MM.1S (cell line): Measurements from ENCODE around the gene PXMP4.

ENCODE experiments used
- DNase-seq: peaks from one replicate; pipeline ENCODE4 v3.0.0-alpha.2; 2015
- H2AFZ ChIP-seq: fragments of 300-600 bp; sonication (generic); 2 replicates; pipeline ENCODE4 v1.6.0; 2016; ENCODE audit warnings: antibody characterized with exemption, low read length
- H3F3A ChIP-seq: fragments of 300-600 bp; sonication (generic); 2 replicates; pipeline ENCODE4 v1.6.1; 2016; ENCODE audit warnings: mild to moderate bottlenecking, antibody characterized with exemption, low read length, moderate library complexity, mixed read lengths; ENCODE audit not compliant: insufficient read depth
- H3K27ac ChIP-seq: fragments of 300-600 bp; sonication (generic); 2 replicates; pipeline ENCODE4 v1.5.1; 2016; ENCODE audit warnings: mild to moderate bottlenecking, low read length
- H3K27me3 ChIP-seq: fragments of 300-600 bp; sonication (generic); replicated peaks from 2 replicates; pipeline ENCODE4 v1.6.0; 2016; ENCODE audit warnings: low read length; ENCODE audit not compliant: insufficient read depth
- H3K36me3 ChIP-seq: fragments of 300-600 bp; sonication (generic); replicated peaks from 2 replicates; pipeline ENCODE4 v1.6.1; 2016; ENCODE audit warnings: mild to moderate bottlenecking, low read length, mixed read lengths; ENCODE audit not compliant: insufficient read depth
- H3K4me1 ChIP-seq: fragments of 300-600 bp; sonication (generic); 2 replicates; pipeline ENCODE4 v1.6.1; 2016; ENCODE audit warnings: low read length, mixed read lengths
- H3K4me2 ChIP-seq: fragments of 300-600 bp; sonication (generic); 2 replicates; pipeline ENCODE4 v1.6.0; 2016; ENCODE audit warnings: low read depth, low read length
- H3K4me3 ChIP-seq: fragments of 300-600 bp; sonication (generic); 2 replicates; pipeline ENCODE4 v1.5.1; 2016; ENCODE audit warnings: low read length, mixed read lengths
- H3K79me2 ChIP-seq: fragments of 300-600 bp; sonication (generic); 2 replicates; pipeline ENCODE4 v1.6.1; 2016; ENCODE audit warnings: mixed run types, low read length, mixed read lengths
- H3K9ac ChIP-seq: fragments of 300-600 bp; sonication (generic); 2 replicates; pipeline ENCODE4 v1.6.1; 2016; ENCODE audit warnings: low read length, mixed read lengths
- H3K9me2 ChIP-seq: fragments of 300-600 bp; sonication (generic); replicated peaks from 2 replicates; pipeline ENCODE4 v1.6.1; 2016; ENCODE audit warnings: mild to moderate bottlenecking, low read length, mixed read lengths; ENCODE audit not compliant: insufficient read depth
- H3K9me3 ChIP-seq: fragments of 300-600 bp; sonication (generic); replicated peaks from 2 replicates; pipeline ENCODE4 v1.6.1; 2016; ENCODE audit warnings: mild to moderate bottlenecking, low read length, mixed read lengths; ENCODE audit not compliant: insufficient read depth
- H4K20me1 ChIP-seq: fragments of 300-600 bp; sonication (generic); 2 replicates; pipeline ENCODE4 v1.6.1; 2016; ENCODE audit warnings: mild to moderate bottlenecking, low read length, moderate library complexity, mixed read lengths; ENCODE audit not compliant: insufficient read depth
- CTCF ChIP-seq: fragments of 300-600 bp; sonication (generic); IDR thresholded peaks from 2 replicates; pipeline ENCODE4 v1.5.1; 2016; ENCODE audit warnings: antibody characterized with exemption, low read length, mixed read lengths
- EZH2 ChIP-seq: fragments of 300-600 bp; sonication (generic); optimal IDR thresholded peaks from 2 replicates; pipeline ENCODE3; 2017; ENCODE audit warnings: low read depth, mild to moderate bottlenecking, antibody characterized with exemption, low read length, mixed read lengths
- EZH2phosphoT487 ChIP-seq: fragments of 300-600 bp; sonication (generic); IDR thresholded peaks from 2 replicates; pipeline ENCODE4 v1.6.1; 2018; ENCODE audit warnings: antibody characterized with exemption, low read length

PXMP4 gene

GRCh38 chr20:33655164-33655563 lies 64.9 kb downstream of the PXMP4 start:
- no peaks in the 10 kb centered on the region; the same call in 1 of the 2 replicates for H3F3A ChIP-seq
- no peak overlapping the region for H3K27ac ChIP-seq
- no peaks in the 10 kb centered on the region for H3K9me3 ChIP-seq
- H2AFZ ChIP-seq = no peak overlapping the region
- no peak overlapping the region for H3K4me3 ChIP-seq
- no peak overlapping the region for H3K4me2 ChIP-seq
- peaks cover 3% of the 10 kb centered on the region; the same call in 1 of the 2 replicates for H3K4me1 ChIP-seq
- H3K27me3 ChIP-seq = no peaks in the 10 kb centered on the region
- no peaks in the 10 kb centered on the region for H3K79me2 ChIP-seq
- no peak for DNase-seq
- H3K36me3 ChIP-seq = no peaks in the 10 kb centered on the region
- H3K9me2 ChIP-seq = no peaks in the 10 kb centered on the region
- no peak overlapping the region for H3K9ac ChIP-seq
- no peaks in the 10 kb centered on the region for H4K20me1 ChIP-seq
- TF ChIP-seq EZH2phosphoT487 (no peak), CTCF (no peak), EZH2 (no peak)

GRCh38 chr20:33654680-33655161 lies 65.4 kb downstream of the PXMP4 start:
- no peak overlapping the region for H2AFZ ChIP-seq
- no peak for DNase-seq
- H3K9me2 ChIP-seq = no peaks in the 10 kb centered on the region
- no peaks in the 10 kb centered on the region for H3K27me3 ChIP-seq
- H4K20me1 ChIP-seq = no peaks in the 10 kb centered on the region
- TF ChIP-seq CTCF (no peak), EZH2phosphoT487 (no peak), EZH2 (no peak)
- no peak overlapping the region for H3K9ac ChIP-seq
- no peak overlapping the region for H3K4me2 ChIP-seq
- no peaks in the 10 kb centered on the region; the same call in 1 of the 2 replicates for H3F3A ChIP-seq
- H3K79me2 ChIP-seq = no peaks in the 10 kb centered on the region
- no peaks in the 10 kb centered on the region for H3K36me3 ChIP-seq
- H3K4me3 ChIP-seq = no peak overlapping the region
- no peaks in the 10 kb centered on the region for H3K9me3 ChIP-seq
- H3K4me1 ChIP-seq = peaks cover 3% of the 10 kb centered on the region; the same call in 1 of the 2 replicates
- no peak overlapping the region for H3K27ac ChIP-seq

- H3K79me2 ChIP-seq = no peaks in the 10 kb centered on the region
- no peak for TF ChIP-seq EZH2
- no peak for TF ChIP-seq CTCF
- no peak for TF ChIP-seq EZH2phosphoT487
- no peaks in the 10 kb centered on the region for H4K20me1 ChIP-seq
- H3K9ac ChIP-seq = no peak overlapping the region
- no peaks in the 10 kb centered on the region for H3K9me2 ChIP-seq
- H3K4me3 ChIP-seq = no peak overlapping the region
- no peaks in the 10 kb centered on the region for H3K9me3 ChIP-seq
- DNase-seq = no peak
- no peaks in the 10 kb centered on the region for H3K27me3 ChIP-seq
- H3K4me1 ChIP-seq = peaks cover 4% of the 10 kb centered on the region; the same call in 1 of the 2 replicates
- H3K4me2 ChIP-seq = no peak overlapping the region
- H3K36me3 ChIP-seq = no peaks in the 10 kb centered on the region
- no peak overlapping the region for H3K27ac ChIP-seq
- H3F3A ChIP-seq = peaks cover under 1% of the 10 kb centered on the region; the same call in 1 of the 2 replicates
- no peak overlapping the region for H2AFZ ChIP-seq
Measured at GRCh38 chr20:33653900-33654596, 66.1 kb downstream of the PXMP4 start.
